Fibroblast of skin of back (primary cell): ENCODE measurements around the gene INTS11.

Experiments
- DNase-seq: peaks from one replicate; pipeline ENCODE4 v3.0.0-alpha.2; 2013

Gene INTS11

GRCh38 chr1:1284221-1285101, 40.0 kb downstream of the INTS11 start:
- DNase-seq = no peak

- DNase-seq = no peak
These were observed 40.6 kb downstream of the INTS11 start for GRCh38 chr1:1283821-1284220.

DNA sequence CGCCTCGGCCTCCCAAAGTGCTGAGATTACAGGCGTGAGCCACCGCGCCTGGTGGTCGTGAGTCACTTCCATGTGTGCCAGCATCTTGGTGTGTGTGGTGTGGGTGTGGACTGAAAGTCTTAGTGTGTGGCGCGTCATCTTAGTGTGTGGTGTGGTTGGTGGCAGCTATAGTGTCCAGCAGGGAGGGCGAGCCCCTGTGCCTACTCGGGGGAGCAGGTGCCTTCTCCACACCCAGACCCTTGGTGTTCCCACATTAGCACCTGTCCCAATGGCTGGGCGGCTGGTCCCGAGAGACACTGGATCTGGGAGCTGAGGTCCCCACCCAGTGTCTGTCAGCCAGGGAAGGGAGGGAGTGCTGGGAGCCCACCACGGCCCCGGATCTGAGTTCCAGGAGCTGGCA, 41.5 kb downstream of the INTS11 start:
- peak; percentile 44 for DNase-seq

DNA sequence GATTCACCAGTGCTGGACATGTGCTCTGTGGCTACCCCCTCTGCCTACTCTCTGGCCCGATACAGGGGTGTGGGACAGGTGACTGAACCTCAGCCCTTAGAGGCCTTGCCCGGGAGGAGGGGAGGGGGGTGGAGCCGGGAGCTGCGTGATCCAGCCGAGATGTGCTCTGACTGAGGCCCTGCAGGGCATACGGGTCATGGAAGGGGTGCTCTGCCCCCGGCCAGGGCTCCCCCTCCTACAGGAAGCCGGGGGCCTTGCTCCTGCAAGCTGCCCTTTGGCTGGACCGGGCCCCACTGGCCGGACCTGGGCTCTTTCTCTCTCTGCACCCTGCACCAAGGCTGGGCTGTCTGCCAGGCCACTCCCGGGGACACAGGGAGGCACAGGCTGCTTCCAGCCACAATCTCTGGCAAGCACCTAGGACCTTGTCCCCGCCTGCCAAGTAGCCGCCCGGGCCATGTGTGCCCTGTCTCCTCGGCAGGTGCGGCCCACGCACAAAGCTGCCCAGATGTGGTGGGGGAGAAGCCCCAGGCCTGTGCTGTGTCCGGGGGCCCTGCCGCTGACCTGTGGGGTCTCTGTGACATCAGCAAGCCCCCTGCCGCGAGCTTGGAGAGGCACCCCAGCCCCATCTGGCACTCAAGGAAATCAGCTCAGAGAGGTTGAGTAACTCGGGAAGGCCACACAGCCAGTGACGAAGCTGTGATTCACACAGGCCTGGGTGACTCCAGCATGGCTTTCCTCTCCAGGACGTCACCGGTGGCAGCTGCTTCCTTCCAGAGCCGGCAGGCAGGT, 42.7 kb downstream of the INTS11 start:
- no peak for DNase-seq

DNA sequence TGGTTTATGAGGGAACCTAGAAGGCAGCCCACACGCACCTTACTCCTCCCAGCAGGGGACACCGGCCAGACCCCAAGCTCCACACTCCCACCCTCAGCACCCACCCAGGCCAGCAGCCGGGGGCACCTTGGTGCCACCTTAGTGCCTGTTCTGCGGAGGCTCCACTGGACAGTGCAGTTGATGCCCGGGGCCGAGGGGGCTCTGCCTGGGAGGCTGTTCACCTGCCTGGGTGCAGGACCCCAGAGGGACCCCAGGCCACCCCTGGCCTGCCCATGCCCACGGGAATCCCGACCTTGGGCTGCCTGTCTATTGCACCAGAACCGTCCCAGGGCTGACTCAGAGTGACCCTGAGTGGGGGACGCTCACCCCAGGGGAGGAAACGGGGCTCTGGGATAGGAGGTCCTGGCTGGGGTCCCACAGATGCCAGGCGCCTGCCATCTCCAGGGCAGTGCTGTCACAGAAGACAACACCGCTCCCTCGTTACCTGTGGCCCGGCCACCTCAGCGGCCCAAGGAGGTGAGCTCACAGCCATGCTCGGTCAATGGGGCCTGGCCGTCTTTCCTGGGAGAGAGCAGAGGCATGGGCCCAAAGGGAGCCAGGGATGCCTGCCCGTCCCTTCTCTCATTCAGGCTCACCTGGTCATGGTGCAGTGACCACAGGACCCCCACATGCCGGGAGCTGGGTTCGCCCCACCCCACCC, 43.5 kb downstream of the INTS11 start:
- no peak for DNase-seq

- DNase-seq = no peak
These were observed 45.4 kb downstream of the INTS11 start for GRCh38 chr1:1279028-1279427.

- DNase-seq = no peak
These were observed 45.8 kb downstream of the INTS11 start for GRCh38 chr1:1278620-1279019.

DNA sequence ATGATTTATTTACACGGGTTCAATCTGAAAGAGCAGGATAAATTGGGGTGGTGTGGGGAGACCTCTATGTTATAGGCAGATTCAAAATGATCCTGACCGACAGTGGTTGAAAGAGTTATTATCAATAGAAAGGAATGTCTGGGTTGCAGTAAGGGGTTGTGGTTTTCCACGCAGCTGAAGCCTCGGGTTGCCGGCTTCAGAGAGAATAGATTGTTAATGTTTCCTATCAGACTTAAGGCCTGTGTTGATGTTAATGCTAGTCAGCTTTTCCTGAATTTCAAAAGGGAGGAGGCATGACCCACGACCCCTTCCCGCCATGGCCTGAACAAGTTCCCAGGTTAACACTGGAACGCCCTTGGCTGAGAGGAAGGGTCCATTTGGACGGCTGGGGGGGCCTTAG, 48.6 kb downstream of the INTS11 start:
- DNase-seq = no peak

- DNase-seq = no peak
These were observed 49.5 kb downstream of the INTS11 start for GRCh38 chr1:1274931-1275431.

- no peak for DNase-seq
These were observed 50.0 kb downstream of the INTS11 start for GRCh38 chr1:1274299-1274930.

GRCh38 chr1:1273512-1274298, 50.8 kb downstream of the INTS11 start, which contains the start of gene UBE2J2:
Gene UBE2J2, minus strand, starts transcription at chr1:1273854. Its CDS starts 5,862 bp downstream, at chr1:1267992.
- peak; percentile 88 for DNase-seq

DNA sequence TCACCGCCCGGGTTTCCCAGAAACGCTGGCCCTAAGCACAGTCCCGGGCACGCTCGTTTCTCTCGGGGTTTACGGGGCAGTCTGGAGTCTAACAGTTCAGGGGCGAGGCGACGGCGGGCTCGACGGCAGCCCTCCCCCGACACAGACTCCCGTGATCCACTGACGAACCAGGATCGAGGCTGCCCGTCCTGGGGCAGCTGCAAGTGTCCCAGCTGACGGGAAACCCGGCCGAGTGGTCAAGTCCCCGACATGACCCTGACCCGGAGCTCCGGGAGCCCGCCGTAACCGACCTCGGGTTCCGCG, 51.3 kb downstream of the INTS11 start:
- no peak for DNase-seq

DNA sequence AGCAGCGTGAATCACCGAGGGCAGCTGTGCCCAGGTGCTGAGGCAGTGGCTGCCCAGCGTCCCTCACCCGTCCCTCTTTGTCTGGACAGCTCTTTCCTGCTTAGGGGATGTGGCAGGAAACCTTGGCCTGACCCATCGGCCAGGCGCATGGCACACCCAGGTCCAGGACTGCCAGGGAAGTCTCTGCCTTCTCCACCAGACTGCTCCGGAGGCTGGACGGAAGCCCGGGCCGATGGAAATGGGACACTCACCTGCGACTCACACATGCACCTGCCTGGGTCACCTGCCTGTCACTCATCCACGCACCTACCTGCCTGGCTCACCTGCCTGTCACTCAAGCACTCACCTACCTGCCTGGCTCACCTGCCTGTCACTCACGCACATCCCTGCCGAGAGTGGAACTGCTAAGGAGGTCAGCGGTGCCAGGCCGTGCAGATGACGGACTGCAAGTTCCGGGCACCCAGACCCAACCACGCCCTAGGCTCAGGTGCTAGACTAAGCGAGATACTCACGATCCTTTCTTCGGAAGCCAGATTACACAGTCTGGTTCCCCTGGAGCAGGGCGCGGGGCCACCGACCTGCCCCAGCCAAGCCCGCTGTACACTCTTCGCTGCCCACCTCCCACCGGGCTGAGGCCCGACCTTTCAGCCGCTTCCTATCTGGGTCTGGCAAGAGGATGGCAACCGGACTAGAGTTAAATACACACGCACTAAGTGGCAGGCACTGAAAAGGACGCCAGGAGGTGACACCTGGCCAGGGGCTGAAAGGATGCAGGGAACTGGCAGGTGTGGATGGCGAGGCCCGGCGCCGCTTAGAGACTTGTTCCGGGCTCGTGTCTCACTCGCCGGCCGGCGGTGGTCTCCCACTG, 51.9 kb downstream of the INTS11 start:
- no peak for DNase-seq

DNA sequence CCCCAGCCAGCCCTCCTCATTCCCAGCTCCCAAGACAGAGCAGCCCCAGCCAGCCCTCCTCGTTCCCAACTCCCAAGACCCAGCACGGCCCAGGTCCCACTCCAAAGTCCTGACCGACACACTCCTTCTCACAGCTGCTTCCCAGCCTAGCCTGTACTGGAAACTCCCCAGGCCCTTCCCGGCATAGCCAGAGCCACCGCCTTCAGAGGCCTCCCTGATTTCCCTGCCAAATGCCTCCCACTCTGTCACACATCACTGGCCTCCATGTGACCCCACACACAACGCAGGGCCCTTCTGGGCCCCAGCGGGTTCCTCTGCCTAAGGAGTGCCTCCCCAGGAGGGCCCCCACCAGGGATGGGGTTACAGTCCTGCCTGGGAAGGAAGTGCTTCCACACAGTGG, 53.6 kb downstream of the INTS11 start:
- no peak for DNase-seq

- no peak for DNase-seq
These were observed 56.2 kb downstream of the INTS11 start for GRCh38 chr1:1268284-1268682.

- DNase-seq = no peak
These were observed 56.8 kb downstream of the INTS11 start for GRCh38 chr1:1267488-1268283.

DNA sequence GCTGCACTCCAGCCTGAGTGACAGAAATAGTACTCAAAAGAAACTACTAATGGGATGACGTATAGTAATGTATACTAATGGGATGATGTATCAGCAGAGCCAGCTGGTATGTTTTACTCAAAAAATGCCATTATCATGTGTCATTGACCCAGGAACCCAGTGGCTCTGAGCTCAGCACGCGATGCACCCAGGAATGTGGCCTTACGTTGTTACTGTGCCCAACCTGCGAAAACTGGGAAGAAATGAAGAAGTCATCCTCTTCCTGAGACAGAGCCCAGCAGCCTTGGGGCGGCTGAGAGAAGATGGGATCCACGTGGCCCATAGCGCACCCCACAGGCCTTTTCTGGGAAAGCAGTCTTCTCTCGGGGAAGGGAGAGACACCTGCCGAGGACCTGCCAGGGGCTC, 59.6 kb downstream of the INTS11 start:
- peak; percentile 100 for DNase-seq

DNA sequence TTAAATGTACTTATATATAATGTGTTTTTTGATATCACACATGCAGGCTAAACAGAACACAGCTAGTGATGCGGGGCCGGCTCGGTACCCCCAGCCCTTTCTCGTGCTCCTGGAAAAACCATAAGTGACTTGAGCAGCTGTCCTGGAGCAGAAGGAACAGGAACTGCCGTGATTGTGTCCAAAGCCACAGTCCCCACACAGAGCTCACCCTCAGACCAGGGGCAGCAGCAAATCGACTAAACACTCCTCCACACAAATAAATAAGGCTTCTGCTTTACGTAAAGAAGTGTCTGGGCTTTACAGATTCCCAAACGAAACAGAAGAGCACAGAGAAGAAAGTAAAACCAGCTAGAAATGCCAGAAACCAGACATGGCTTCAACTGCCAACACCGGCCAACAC, 60.4 kb downstream of the INTS11 start:
- no peak for DNase-seq

DNA sequence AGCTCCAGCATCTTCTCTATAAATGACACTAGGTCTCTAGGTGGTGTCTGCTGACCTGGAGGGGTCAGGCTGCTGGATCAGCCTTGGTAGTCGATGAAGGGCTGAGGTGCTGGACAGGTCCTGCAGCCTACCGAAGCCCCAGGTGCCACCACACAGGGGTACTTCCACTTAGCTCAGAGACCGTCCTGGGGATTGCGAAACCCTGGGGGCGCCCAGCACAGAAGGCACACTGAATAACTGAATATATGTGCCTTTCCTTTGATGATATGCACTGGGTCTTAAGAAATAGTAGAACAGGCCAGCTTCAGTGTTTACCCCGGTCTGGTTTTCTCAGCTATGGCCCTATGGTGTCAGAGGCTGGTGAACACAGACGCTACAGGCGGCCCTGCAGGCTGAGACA, 61.7 kb downstream of the INTS11 start:
- no peak for DNase-seq

DNA sequence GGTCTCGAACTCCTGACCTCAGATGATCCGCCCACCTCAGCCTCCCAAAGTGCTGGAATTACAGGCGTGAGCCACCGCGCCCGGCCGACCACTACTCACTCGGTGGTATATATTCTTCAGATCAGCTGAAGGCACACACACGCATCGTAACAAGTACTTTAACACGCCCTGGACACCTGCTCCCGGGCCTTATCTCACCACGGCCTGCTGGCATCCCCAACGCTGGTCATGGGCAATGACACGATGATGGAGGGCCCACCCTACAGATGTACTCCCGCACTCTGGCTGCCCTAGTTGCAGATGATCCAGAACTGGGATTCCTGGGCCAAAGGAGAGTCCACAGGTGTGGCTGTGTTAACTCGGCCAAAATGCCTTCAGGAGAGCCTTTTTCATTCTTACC, 62.4 kb downstream of the INTS11 start:
- no peak for DNase-seq
